OCI-LY3 (cell line): ENCODE data around the gene INF2.

Source experiments
- CTCF ChIP-seq: fragments of 200-600, 300-600 bp; sonication (generic); IDR thresholded peaks from 2 replicates; pipeline ENCODE4 v1.5.1; 2014; ENCODE audit warnings: antibody characterized with exemption, low read length, low read depth
- EZH2phosphoT487 ChIP-seq: fragments of 200-600 bp; shearing (Covaris generic); IDR thresholded peaks from 2 replicates; pipeline ENCODE4 v1.6.1; 2018; ENCODE audit warnings: antibody characterized with exemption, mixed run types, low read depth

GRCh38 chr14:104669697-104670096, 19.7 kb upstream of the INF2 start:
- TF ChIP-seq CTCF = no peak
- no peak for TF ChIP-seq EZH2phosphoT487
